Memory B cell (primary cell): ENCODE measurements around the gene SFRP4.
"Not testable (repeated sequence)": the region's sequence is repeated elsewhere in the genome, so short reads cannot be mapped to it uniquely, and the experiment has no call there.

Source experiments
- ATAC-seq: fragments of 150-1000 bp; cut with Tn5 transposase; 2 replicates; pipeline ENCODE4 v1.10.0; 2021; ENCODE audit warnings: low read depth, mild to moderate bottlenecking, moderate library complexity
- DNase-seq, 2 donors: peaks; one replicate each; pipeline ENCODE4 v3.0.0; 2022; ENCODE audit warnings: low spot score in 2 of 2
- H3K27ac Mint-ChIP-seq: one replicate; pipeline ENCODE4 v1.8.0; 2022; ENCODE audit warnings: mild to moderate bottlenecking, moderate library complexity, mixed read lengths
- H3K27me3 Mint-ChIP-seq: one replicate; pipeline ENCODE4 v1.8.0; 2022; ENCODE audit warnings: mixed read lengths
- H3K36me3 Mint-ChIP-seq: one replicate; pipeline ENCODE4 v1.8.0; 2022; ENCODE audit warnings: mild to moderate bottlenecking, mixed read lengths
- H3K4me1 Mint-ChIP-seq: one replicate; pipeline ENCODE4 v1.8.0; 2022; ENCODE audit warnings: mixed read lengths
- H3K4me3 Mint-ChIP-seq: one replicate; pipeline ENCODE4 v1.8.0; 2022; ENCODE audit warnings: mild to moderate bottlenecking, moderate library complexity, mixed read lengths
- H3K9me3 Mint-ChIP-seq: one replicate; pipeline ENCODE4 v1.8.0; 2022; ENCODE audit warnings: mixed read lengths

SFRP4 gene

GRCh38 chr7:37916673-37917660 is at the start of gene SFRP4:
Gene SFRP4 (minus strand): TSS chr7:37916817. CDS start chr7:37916537, 280 bp downstream.
- Mint-ChIP-seq H3K36me3 (no peaks in the 10 kb centered on the region), H3K27me3 (peaks cover 33% of the 10 kb centered on the region), H3K4me3 (no peak within 1 kb of the TSS), H3K27ac (no peak within 1 kb of the TSS), H3K4me1 (peaks cover 11% of the 10 kb centered on the region), H3K9me3 (no peaks in the 10 kb centered on the region)
- DNase-seq (no peak), ATAC-seq (no peak)

DNA sequence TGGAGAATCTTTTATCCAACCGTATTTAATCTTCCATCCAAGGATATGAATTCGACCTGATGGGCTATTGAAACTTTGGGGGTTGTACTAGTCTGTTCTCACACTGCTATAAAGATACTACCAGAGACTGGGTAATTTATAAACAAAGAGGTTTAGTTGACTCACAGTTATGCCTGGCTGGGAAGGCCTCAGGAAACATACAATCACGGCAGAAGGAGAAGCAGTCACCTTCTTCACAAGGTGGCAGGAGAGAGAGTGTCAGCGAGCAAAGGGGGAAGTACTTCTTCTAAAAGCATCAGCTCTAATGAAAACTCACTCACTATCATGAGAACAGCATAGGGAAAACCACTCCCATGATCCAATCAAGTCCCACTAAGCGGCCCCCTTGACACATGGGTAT is 47.6 kb upstream of the SFRP4 start:
- no peaks in the 10 kb centered on the region for H3K4me1 Mint-ChIP-seq
- no peaks in the 10 kb centered on the region for H3K27me3 Mint-ChIP-seq
- no peak for DNase-seq
- no peak for ATAC-seq
- H3K27ac Mint-ChIP-seq = no peak overlapping the region
- H3K9me3 Mint-ChIP-seq = no peaks in the 10 kb centered on the region
- H3K4me3 Mint-ChIP-seq = no peak overlapping the region
- H3K36me3 Mint-ChIP-seq = no peaks in the 10 kb centered on the region

- Mint-ChIP-seq H3K36me3 (no peaks in the 10 kb centered on the region), H3K4me1 (no peaks in the 10 kb centered on the region), H3K4me3 (no peak overlapping the region), H3K27me3 (no peaks in the 10 kb centered on the region), H3K9me3 (no peaks in the 10 kb centered on the region), H3K27ac (no peak overlapping the region)
- no peak for DNase-seq
- no peak for ATAC-seq
Observed at GRCh38 chr7:37961251-37961650, 44.6 kb upstream of the SFRP4 start.

GRCh38 chr7:37960483-37960882 is 43.9 kb upstream of the SFRP4 start:
- no peaks in the 10 kb centered on the region for H3K4me1 Mint-ChIP-seq
- peaks cover 2% of the 10 kb centered on the region for H3K9me3 Mint-ChIP-seq
- no peak overlapping the region for H3K27ac Mint-ChIP-seq
- no peaks in the 10 kb centered on the region for H3K36me3 Mint-ChIP-seq
- ATAC-seq (no peak), DNase-seq (no peak)
- peaks cover 3% of the 10 kb centered on the region for H3K27me3 Mint-ChIP-seq
- no peak overlapping the region for H3K4me3 Mint-ChIP-seq

- Mint-ChIP-seq H3K4me1 (no peaks in the 10 kb centered on the region), H3K9me3 (peaks cover 2% of the 10 kb centered on the region), H3K27me3 (peaks cover 3% of the 10 kb centered on the region), H3K36me3 (no peaks in the 10 kb centered on the region), H3K4me3 (no peak overlapping the region), H3K27ac (no peak overlapping the region)
- no peak for ATAC-seq
- DNase-seq = no peak
Observed at GRCh38 chr7:37957221-37957970, 40.8 kb upstream of the SFRP4 start.

DNA sequence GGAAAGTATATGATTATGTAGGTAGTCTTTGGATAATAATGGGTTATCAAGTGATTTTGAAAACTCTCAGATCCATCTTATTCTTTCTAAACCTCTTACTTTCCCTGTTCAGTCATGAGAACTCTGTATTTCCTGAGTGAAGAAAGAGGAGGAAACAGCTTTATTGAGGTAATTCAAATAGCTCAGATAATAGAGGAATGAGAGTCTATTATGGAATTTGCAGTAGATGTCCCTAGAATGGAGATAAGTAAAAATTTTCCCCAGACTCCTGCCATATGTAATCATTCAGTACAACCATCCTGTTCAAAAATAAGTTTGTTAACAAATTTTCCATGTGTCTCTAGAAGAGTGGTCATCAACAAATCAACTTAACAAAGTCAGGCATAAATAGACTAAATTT is 40.2 kb upstream of the SFRP4 start:
- H3K36me3 Mint-ChIP-seq = no peaks in the 10 kb centered on the region
- H3K4me3 Mint-ChIP-seq = no peak overlapping the region
- H3K4me1 Mint-ChIP-seq = no peaks in the 10 kb centered on the region
- ATAC-seq (no peak), DNase-seq (no peak)
- H3K27ac Mint-ChIP-seq = no peak overlapping the region
- H3K9me3 Mint-ChIP-seq = peaks cover 2% of the 10 kb centered on the region
- peaks cover 5% of the 10 kb centered on the region for H3K27me3 Mint-ChIP-seq

DNA sequence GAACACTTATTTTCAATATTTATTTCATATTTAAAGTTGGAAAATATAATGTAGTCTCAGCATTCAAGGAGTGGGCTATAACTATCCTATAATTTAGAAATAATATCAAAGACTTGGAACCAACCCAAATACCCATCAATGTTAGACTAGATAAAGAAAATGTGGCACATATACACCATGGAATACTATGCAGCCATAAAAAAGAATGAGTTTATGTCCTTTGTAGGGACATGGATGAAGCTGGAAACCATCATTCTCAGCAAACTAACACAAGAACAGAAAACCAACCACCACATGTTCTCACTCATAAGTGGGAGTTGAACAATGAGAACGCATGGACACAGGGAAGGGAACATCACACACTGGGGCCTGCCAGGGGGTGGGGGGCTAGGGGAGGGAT is 37.6 kb upstream of the SFRP4 start:
- ATAC-seq, H3K9me3 Mint-ChIP-seq, DNase-seq, H3K27ac Mint-ChIP-seq, H3K27me3 Mint-ChIP-seq, H3K4me3 Mint-ChIP-seq, H3K36me3 Mint-ChIP-seq, H3K4me1 Mint-ChIP-seq: not testable (repeated sequence)

- DNase-seq (no peak), ATAC-seq (no peak)
- H3K4me1 Mint-ChIP-seq = no peaks in the 10 kb centered on the region
- H3K4me3 Mint-ChIP-seq = no peak overlapping the region
- H3K36me3 Mint-ChIP-seq = no peaks in the 10 kb centered on the region
- H3K27me3 Mint-ChIP-seq = peaks cover 6% of the 10 kb centered on the region
- H3K9me3 Mint-ChIP-seq = peaks cover 2% of the 10 kb centered on the region
- H3K27ac Mint-ChIP-seq = no peak overlapping the region
Observed at GRCh38 chr7:37952240-37952639, 35.6 kb upstream of the SFRP4 start.

- Mint-ChIP-seq H3K27ac (no peak overlapping the region), H3K4me1 (peaks cover 2% of the 10 kb centered on the region), H3K36me3 (no peaks in the 10 kb centered on the region), H3K9me3 (peaks cover 4% of the 10 kb centered on the region), H3K4me3 (no peak overlapping the region), H3K27me3 (peaks cover 10% of the 10 kb centered on the region)
- ATAC-seq (no peak), DNase-seq (no peak)
Observed at GRCh38 chr7:37947941-37948210, 31.3 kb upstream of the SFRP4 start.

GRCh38 chr7:37947138-37947940 is 30.7 kb upstream of the SFRP4 start:
- H3K4me3 Mint-ChIP-seq = no peak overlapping the region
- peaks cover 10% of the 10 kb centered on the region for H3K27me3 Mint-ChIP-seq
- DNase-seq = no peak
- peaks cover 4% of the 10 kb centered on the region for H3K9me3 Mint-ChIP-seq
- H3K36me3 Mint-ChIP-seq = no peaks in the 10 kb centered on the region
- ATAC-seq = no peak
- peaks cover 2% of the 10 kb centered on the region for H3K4me1 Mint-ChIP-seq
- H3K27ac Mint-ChIP-seq = no peak overlapping the region

DNA sequence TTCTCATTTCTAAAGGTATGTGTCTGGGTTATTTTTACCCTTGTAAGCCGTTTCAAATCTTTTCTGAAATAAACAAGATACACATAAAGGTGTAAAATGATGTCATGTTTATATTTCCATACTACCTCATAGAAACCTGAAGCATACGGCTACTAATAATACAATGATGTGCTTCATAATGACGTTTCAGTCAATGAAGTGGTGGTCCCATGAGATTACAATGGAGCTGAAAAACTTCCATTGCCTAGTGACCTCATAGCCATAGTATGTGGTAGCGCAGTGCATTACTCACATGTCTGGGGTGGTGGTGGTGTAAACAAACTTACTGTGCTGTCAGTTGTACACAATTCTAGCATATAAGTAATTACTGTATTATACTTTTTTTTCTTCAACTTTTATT is 28.7 kb upstream of the SFRP4 start:
- DNase-seq (no peak), ATAC-seq (no peak)
- no peaks in the 10 kb centered on the region for H3K36me3 Mint-ChIP-seq
- H3K4me3 Mint-ChIP-seq = no peak overlapping the region
- no peak overlapping the region for H3K27ac Mint-ChIP-seq
- H3K4me1 Mint-ChIP-seq = peaks cover 2% of the 10 kb centered on the region
- H3K27me3 Mint-ChIP-seq = peaks cover 8% of the 10 kb centered on the region
- H3K9me3 Mint-ChIP-seq = peaks cover 4% of the 10 kb centered on the region

GRCh38 chr7:37944737-37945054 is 28.1 kb upstream of the SFRP4 start:
- Mint-ChIP-seq H3K27ac (no peak overlapping the region), H3K4me3 (no peak overlapping the region), H3K4me1 (peaks cover 2% of the 10 kb centered on the region), H3K36me3 (no peaks in the 10 kb centered on the region), H3K27me3 (peaks cover 7% of the 10 kb centered on the region), H3K9me3 (peaks cover 4% of the 10 kb centered on the region)
- no peak for ATAC-seq
- DNase-seq = no peak

- no peak for DNase-seq
- H3K4me1 Mint-ChIP-seq = peaks cover 2% of the 10 kb centered on the region
- no peaks in the 10 kb centered on the region for H3K36me3 Mint-ChIP-seq
- peaks cover 4% of the 10 kb centered on the region for H3K9me3 Mint-ChIP-seq
- peaks cover 7% of the 10 kb centered on the region for H3K27me3 Mint-ChIP-seq
- no peak for ATAC-seq
- no peak overlapping the region for H3K27ac Mint-ChIP-seq
- no peak overlapping the region for H3K4me3 Mint-ChIP-seq
Observed at GRCh38 chr7:37943905-37944736, 27.5 kb upstream of the SFRP4 start.
